HCT116 (cell line): ENCODE results near the gene ZNF426. TPM values are rescaled to one million over a fixed set of nuclear protein-coding genes. Genes with fewer than 3 reads are reported as not detected.

ENCODE experiments used
- ATAC-seq: fragments of 200-7000 bp; cut with Tn5 transposase; 2 replicates; pipeline ENCODE4 v1.9.1; 2020; ENCODE audit warnings: mild to moderate bottlenecking, moderate library complexity
- BruUV-seq: library from RNA; stranded (reverse); fragments of 400-500 nt; replicated peaks from 2 replicates; lab custom pipeline; 2021; lab: Mats Ljungman, UMichigan
- CTCF ChIA-PET: fragments of 300-600 bp; sonication (Branson Sonifier 250); formaldehyde crosslinking; loops from one replicate; lab custom pipeline; 2021; ENCODE audit warnings: antibody characterized with exemption; lab: Charles Lee
- POLR2A ChIA-PET: fragments of 300-600, 350-600 bp; sonication (Branson Sonifier 250); formaldehyde crosslinking; loops from one replicate; lab custom pipeline; 2021; ENCODE audit warnings: antibody characterized with exemption; lab: Charles Lee
- RAD21 ChIA-PET, 2 experiments: fragments of 300-600 bp; sonication (Branson Sonifier 250); formaldehyde crosslinking; loops; one replicate each; lab custom pipeline; 2023; ENCODE audit warnings: low total read pairs in 2 of 2; ENCODE audit not compliant: uncharacterized antibody in 2 of 2, unreplicated experiment in 2 of 2, low non-redundant PET in 1 of 2; lab: Charles Lee
- DNase-seq: peaks from one replicate; pipeline ENCODE4 v3.0.0-alpha.2; 2010; ENCODE audit warnings: low read depth, low spot score
- H2AFZ ChIP-seq: fragments of 200-600 bp; shearing (Covaris generic), sonication (generic); 2 replicates; pipeline ENCODE4 v1.6.1; 2017; ENCODE audit warnings: low read depth, mixed run types, mixed read lengths, antibody characterized with exemption, low read length; ENCODE audit not compliant: poor library complexity, severe bottlenecking
- H3K27ac ChIP-seq: 2 replicates; pipeline ENCODE4 v1.5.1; 2012; ENCODE audit warnings: low read depth, low read length
- H3K27me3 ChIP-seq: fragments of 200-600 bp; sonication (generic); 2 replicates; pipeline ENCODE4 v1.6.1; 2016; ENCODE audit warnings: mixed run types, low read length, mixed read lengths; ENCODE audit not compliant: insufficient read depth
- H3K36me3 ChIP-seq, 2 experiments: fragments of 200-500 bp in 1 of 2; fragments of 200-600 bp in 1 of 2; sonication (Bioruptor generic) in 1 of 2; sonication (generic) in 1 of 2; 2 replicates each; pipeline versions ENCODE4 v1.5.1 to v1.6.1; 2014 to 2016; ENCODE audit warnings: low read length in 2 of 2, inconsistent platforms in 1 of 2, mixed read lengths in 1 of 2, mixed run types in 1 of 2; ENCODE audit not compliant: insufficient read depth in 2 of 2, control insufficient read depth in 1 of 2
- H3K4me1 ChIP-seq, 2 experiments: fragments of 200-600 bp in 1 of 2; sonication (generic) in 1 of 2; 2 replicates each; pipeline versions ENCODE4 v1.5.1 to v1.6.1; 2012 to 2017; ENCODE audit warnings: low read length in 2 of 2, inconsistent platforms in 1 of 2, mild to moderate bottlenecking in 1 of 2, mixed read lengths in 1 of 2, mixed run types in 1 of 2, moderate library complexity in 1 of 2; ENCODE audit not compliant: insufficient read depth in 2 of 2, control insufficient read depth in 1 of 2
- H3K4me2 ChIP-seq: fragments of 200-600 bp; sonication (generic); 2 replicates; pipeline ENCODE4 v1.6.1; 2017; ENCODE audit warnings: mixed run types, low read length, mixed read lengths
- H3K4me3 ChIP-seq, 2 experiments: fragments of 200-600 bp in 1 of 2; sonication (generic) in 1 of 2; replicated peaks in 1 of 2; 2 replicates each; pipeline ENCODE4 v1.5.1; 2011 to 2016; ENCODE audit warnings: low read length in 2 of 2, control low read depth in 1 of 2, low read depth in 1 of 2, mild to moderate bottlenecking in 1 of 2, mixed read lengths in 1 of 2, mixed run types in 1 of 2
- H3K79me2 ChIP-seq: fragments of 200-600 bp; sonication (generic); 2 replicates; pipeline ENCODE4 v1.6.1; 2017; ENCODE audit warnings: mild to moderate bottlenecking, mixed run types, low read length, moderate library complexity, mixed read lengths; ENCODE audit not compliant: insufficient read depth
- H3K9ac ChIP-seq: fragments of 200-600 bp; sonication (generic); 2 replicates; pipeline ENCODE4 v1.6.1; 2016; ENCODE audit warnings: low read length, mixed read lengths
- H3K9me2 ChIP-seq: fragments of 200-600 bp; sonication (generic), shearing (Covaris generic); 2 replicates; pipeline ENCODE4 v1.6.1; 2017; ENCODE audit warnings: mixed run types, mild to moderate bottlenecking, moderate library complexity; ENCODE audit not compliant: insufficient read depth
- H3K9me3 ChIP-seq, 2 experiments: fragments of 200-500 bp in 1 of 2; fragments of 200-600 bp in 1 of 2; sonication (Bioruptor generic) in 1 of 2; sonication (generic) in 1 of 2; 2 replicates each; pipeline ENCODE4 v1.6.1; 2014 to 2017; ENCODE audit warnings: low read length in 2 of 2, mixed read lengths in 2 of 2, inconsistent platforms in 1 of 2, low read depth in 1 of 2, mild to moderate bottlenecking in 1 of 2, mixed run types in 1 of 2, moderate library complexity in 1 of 2; ENCODE audit not compliant: control insufficient read depth in 1 of 2, insufficient read depth in 1 of 2
- H4K20me1 ChIP-seq: fragments of 200-600 bp; sonication (generic), shearing (Covaris generic); 2 replicates; pipeline ENCODE4 v1.6.1; 2017; ENCODE audit warnings: mixed run types, mild to moderate bottlenecking, moderate library complexity; ENCODE audit not compliant: insufficient read depth
- CEBPB ChIP-seq: IDR thresholded peaks from 2 replicates; pipeline ENCODE4 v1.6.1; 2012; ENCODE audit warnings: low read depth
- MAX ChIP-seq: IDR thresholded peaks from 2 replicates; pipeline ENCODE4 v1.6.1; 2012
- REST ChIP-seq: IDR thresholded peaks from 2 replicates; pipeline ENCODE4 v1.6.1; 2012; ENCODE audit warnings: low read depth
- SIN3A ChIP-seq: IDR thresholded peaks from 2 replicates; pipeline ENCODE4 v1.6.1; 2012; ENCODE audit warnings: low read depth
- TCF7L2 ChIP-seq: IDR thresholded peaks from 2 replicates; pipeline ENCODE4 v1.7.0; 2011; ENCODE audit warnings: borderline replicate concordance, inconsistent platforms; ENCODE audit not compliant: insufficient read depth, insufficient read length; ENCODE audit errors: extremely low read depth
- intact Hi-C: fragments of 100-400 bp; cut with micrococcal nuclease; formaldehyde crosslinking; loops from 2 replicates; pipeline ENCODE4 v1.10.0; 2022
- total RNA-seq: library from RNA; stranded (reverse); gene quantifications from one replicate; pipeline ENCODE4 v1.2.1, GENCODE V29; 2021; ENCODE audit not compliant: unreplicated experiment
- TF ChIP-seq, protein P1 (sequence below), 3 experiments: fragments of 200-600 bp in 1 of 3; sonication (generic) in 1 of 3; IDR thresholded peaks in 2 of 3; conservative IDR thresholded peaks in 1 of 3; 2 replicates each; pipeline ENCODE4 v1.5.1; 2012 to 2017; ENCODE audit warnings: low read depth in 2 of 3, low read length in 2 of 3, antibody characterized with exemption in 1 of 3, borderline replicate concordance in 1 of 3, control low read depth in 1 of 3, mild to moderate bottlenecking in 1 of 3, mixed read lengths in 1 of 3, mixed run types in 1 of 3, moderate library complexity in 1 of 3; ENCODE audit not compliant: insufficient read depth in 1 of 3

The ZNF426 gene
- total RNA-seq, 1 experiment from 2014 or later = 1.7 TPM

DNA sequence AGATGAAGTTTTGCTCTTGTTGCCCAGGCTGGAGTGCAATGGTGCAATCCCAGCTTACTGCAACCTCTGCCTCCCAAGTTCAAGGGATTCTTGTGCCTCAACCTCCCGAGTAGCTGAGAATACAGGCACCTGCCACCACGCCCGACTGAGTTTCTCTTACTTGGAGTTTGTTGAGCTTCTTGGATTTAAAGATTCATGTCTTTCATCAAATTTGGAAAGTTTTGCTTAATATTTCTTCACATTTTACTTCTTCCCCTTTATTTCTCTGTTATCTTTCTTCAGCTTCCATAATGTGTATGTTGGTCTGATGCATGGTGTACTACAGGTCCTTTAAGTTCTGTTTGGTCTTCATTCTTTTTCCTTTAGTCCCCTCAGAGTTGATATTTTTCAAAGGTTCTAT lies 31.2 kb downstream of the ZNF426 start (continued):
- no peak for TF ChIP-seq SIN3A
- no peak for TF ChIP-seq TCF7L2

DNA sequence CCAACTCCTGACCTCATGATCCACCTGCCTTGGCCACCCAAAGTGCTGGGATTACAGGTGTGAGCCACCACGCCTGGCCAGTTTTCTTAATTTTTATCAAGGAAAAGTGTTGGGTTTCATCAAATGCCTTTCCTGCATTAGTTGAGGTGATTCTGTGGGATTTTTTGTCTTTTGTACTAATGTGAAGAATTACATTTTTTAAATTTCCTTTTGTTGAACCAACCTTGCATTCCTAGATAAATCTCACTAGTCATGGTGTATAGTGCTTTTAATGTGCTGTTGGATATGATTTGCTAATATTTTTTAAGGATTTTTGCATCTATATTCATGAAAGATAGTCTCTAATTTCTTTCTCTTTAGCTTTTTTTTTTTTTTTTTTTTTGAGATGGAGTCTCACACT lies 37.6 kb downstream of the ZNF426 start:
- H4K20me1 ChIP-seq = no peaks in the 10 kb centered on the region
- CTCF ChIA-PET = no interaction called here
- H3K9ac ChIP-seq = no peak overlapping the region
- RAD21 ChIA-PET = no interaction called here
- no peak overlapping the region for H3K4me2 ChIP-seq
- BruUV-seq = no TSS peak
- DNase-seq = no peak
- TF ChIP-seq CEBPB (no peak), REST (no peak), MAX (no peak)
- TF ChIP-seq, protein P1, sequence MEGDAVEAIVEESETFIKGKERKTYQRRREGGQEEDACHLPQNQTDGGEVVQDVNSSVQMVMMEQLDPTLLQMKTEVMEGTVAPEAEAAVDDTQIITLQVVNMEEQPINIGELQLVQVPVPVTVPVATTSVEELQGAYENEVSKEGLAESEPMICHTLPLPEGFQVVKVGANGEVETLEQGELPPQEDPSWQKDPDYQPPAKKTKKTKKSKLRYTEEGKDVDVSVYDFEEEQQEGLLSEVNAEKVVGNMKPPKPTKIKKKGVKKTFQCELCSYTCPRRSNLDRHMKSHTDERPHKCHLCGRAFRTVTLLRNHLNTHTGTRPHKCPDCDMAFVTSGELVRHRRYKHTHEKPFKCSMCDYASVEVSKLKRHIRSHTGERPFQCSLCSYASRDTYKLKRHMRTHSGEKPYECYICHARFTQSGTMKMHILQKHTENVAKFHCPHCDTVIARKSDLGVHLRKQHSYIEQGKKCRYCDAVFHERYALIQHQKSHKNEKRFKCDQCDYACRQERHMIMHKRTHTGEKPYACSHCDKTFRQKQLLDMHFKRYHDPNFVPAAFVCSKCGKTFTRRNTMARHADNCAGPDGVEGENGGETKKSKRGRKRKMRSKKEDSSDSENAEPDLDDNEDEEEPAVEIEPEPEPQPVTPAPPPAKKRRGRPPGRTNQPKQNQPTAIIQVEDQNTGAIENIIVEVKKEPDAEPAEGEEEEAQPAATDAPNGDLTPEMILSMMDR (IDR thresholded peaks at IDR 0.05 in 2 of 3, conservative IDR thresholded peaks at IDR 0.05 in 1 of 3; ENCODE audit: borderline replicate concordance in 1 of 3, insufficient read depth in 1 of 3, low read depth in 2 of 3, low read length in 2 of 3) = no peak
- H3K9me2 ChIP-seq = no peaks in the 10 kb centered on the region
- H3K79me2 ChIP-seq = no peaks in the 10 kb centered on the region
- intact Hi-C loops = no loop called here
- H3K27ac ChIP-seq = no peak overlapping the region
- peaks cover 8 to 13% of the 10 kb centered on the region in 2 experiments; a peak in 2 of 4 replicates for H3K9me3 ChIP-seq
- no peak overlapping the region for H2AFZ ChIP-seq
- H3K4me3 ChIP-seq = no peak overlapping the region
- POLR2A ChIA-PET = no interaction called here
- no peaks in the 10 kb centered on the region for H3K27me3 ChIP-seq
- no peaks in the 10 kb centered on the region for H3K4me1 ChIP-seq
- no peaks in the 10 kb centered on the region for H3K36me3 ChIP-seq
- ATAC-seq = no peak
